Peyer's patch (tissue), 4 donors: Measurements from ENCODE around the gene PRG2.

Source experiments
- CTCF ChIP-seq, 6 experiments: fragments of 450-650 bp in 4 of 6; fragments of 200-600 bp in 2 of 6; sonication (generic) in 1 of 6; IDR thresholded peaks; one replicate each; pipeline ENCODE4 v1.5.1; 2017 to 2019; ENCODE audit warnings: antibody characterized with exemption in 6 of 6, mild to moderate bottlenecking in 3 of 6, moderate library complexity in 1 of 6
- POLR2A ChIP-seq, 2 donors: fragments of 450-650 bp; IDR thresholded peaks; one replicate each; pipeline ENCODE4 v1.5.1; 2017; ENCODE audit warnings: antibody characterized with exemption in 2 of 2, mild to moderate bottlenecking in 2 of 2, moderate library complexity in 2 of 2

- TF ChIP-seq CTCF (IDR thresholded peaks at IDR 0.05) (no peak), POLR2A (IDR thresholded peaks at IDR 0.05) (no peak)
These were observed 43.1 kb downstream of the PRG2 start for GRCh38 chr11:57347336-57347735.
